Endothelial cell of umbilical vein (primary cell): ENCODE measurements around the gene KDM7A. TPM values are rescaled to one million over a fixed set of nuclear protein-coding genes. Genes with fewer than 3 reads are reported as not detected.

Source experiments
- BruUV-seq: library from RNA; stranded (reverse); fragments of 400-500 nt; replicated peaks from 2 replicates; lab custom pipeline; 2021; lab: Mats Ljungman, UMichigan
- CTCF ChIA-PET: fragments of 300-600, 350-600 bp; sonication (Branson Sonifier 250); formaldehyde crosslinking; loops from one replicate; lab custom pipeline; 2021; ENCODE audit warnings: antibody characterized with exemption, inconsistent platforms; lab: Charles Lee
- POLR2A ChIA-PET: fragments of 300-600, 350-600 bp; sonication (Branson Sonifier 250); formaldehyde crosslinking; loops from one replicate; lab custom pipeline; 2021; ENCODE audit warnings: antibody characterized with exemption, inconsistent platforms; lab: Charles Lee
- DNase-seq: peaks from one replicate; pipeline ENCODE4 v3.0.0-alpha.2; 2011; ENCODE audit warnings: low read depth, low spot score
- FAIRE-seq: peaks from 2 replicates; lab custom pipeline; 2011; peaks lifted over from hg19 to GRCh38; lab: Jason Lieb, UNC
- H2AFZ ChIP-seq: 2 replicates; pipeline ENCODE4 v1.6.0; 2012; ENCODE audit warnings: low read depth, low read length, control low read depth, inconsistent platforms
- H3K27ac ChIP-seq: 2 replicates; pipeline ENCODE4 v1.5.1; 2011; ENCODE audit warnings: low read depth, mild to moderate bottlenecking, control low read depth, low read length, moderate library complexity; ENCODE audit not compliant: insufficient read depth
- H3K27me3 ChIP-seq, 2 experiments: 2 replicates each; pipeline versions ENCODE4 v1.6.0 to v1.6.1; 2011; ENCODE audit warnings: low read length in 2 of 2, mixed read lengths in 1 of 2; ENCODE audit not compliant: control insufficient read depth in 2 of 2, insufficient read depth in 2 of 2
- H3K36me3 ChIP-seq, 2 experiments: 2 replicates in 1 of 2; 3 replicates in 1 of 2; pipeline ENCODE4 v1.5.1; 2011; ENCODE audit warnings: low read length in 2 of 2, mild to moderate bottlenecking in 1 of 2, moderate library complexity in 1 of 2; ENCODE audit not compliant: control insufficient read depth in 2 of 2, insufficient read depth in 2 of 2; ENCODE audit errors: extremely low read depth in 1 of 2
- H3K4me1 ChIP-seq: 3 replicates; pipeline ENCODE4 v1.5.1; 2011; ENCODE audit warnings: mild to moderate bottlenecking, low read length; ENCODE audit not compliant: control insufficient read depth, insufficient read depth; ENCODE audit errors: extremely low read depth
- H3K4me2 ChIP-seq: 2 replicates; pipeline ENCODE4 v1.6.1; 2011; ENCODE audit warnings: low read length, control low read depth, mixed read lengths; ENCODE audit not compliant: insufficient read depth
- H3K4me3 ChIP-seq, 3 experiments: fragments of 200-600 bp in 1 of 3; sonication (generic), shearing (Covaris generic) in 1 of 3; replicated peaks in 1 of 3; 2 replicates each; pipeline ENCODE4 v1.5.1; 2011 to 2016; ENCODE audit warnings: control low read depth in 3 of 3, low read length in 3 of 3, mild to moderate bottlenecking in 2 of 3, inconsistent platforms in 1 of 3, low read depth in 1 of 3, moderate library complexity in 1 of 3; ENCODE audit not compliant: insufficient read depth in 1 of 3
- H3K79me2 ChIP-seq: 2 replicates; pipeline ENCODE4 v1.6.0; 2012; ENCODE audit warnings: low read length, inconsistent platforms; ENCODE audit not compliant: control insufficient read depth, insufficient read depth
- H3K9ac ChIP-seq: replicated peaks from 2 replicates; pipeline ENCODE3; 2011; ENCODE audit warnings: low read length, control low read depth; ENCODE audit not compliant: insufficient read depth; ENCODE audit errors: extremely low read depth
- H3K9me1 ChIP-seq: replicated peaks from 3 replicates; pipeline ENCODE4 v1.6.0; 2011; ENCODE audit warnings: mild to moderate bottlenecking, low read length; ENCODE audit not compliant: control insufficient read depth, insufficient read depth; ENCODE audit errors: extremely low read depth
- H3K9me3 ChIP-seq: replicated peaks from 2 replicates; pipeline ENCODE4 v1.5.1; 2012; ENCODE audit warnings: low read length, inconsistent platforms; ENCODE audit not compliant: control insufficient read depth, insufficient read depth
- H4K20me1 ChIP-seq: replicated peaks from 2 replicates; pipeline ENCODE3; 2011; ENCODE audit warnings: mild to moderate bottlenecking, low read length; ENCODE audit not compliant: control insufficient read depth, insufficient read depth; ENCODE audit errors: extremely low read depth
- CTCF ChIP-seq, 2 donors: IDR thresholded peaks; 1 replicate in 1 of 2; 2 replicates in 1 of 2; pipeline ENCODE4 v1.5.1; 2011; ENCODE audit warnings: low read length in 2 of 2, mild to moderate bottlenecking in 2 of 2, moderate library complexity in 2 of 2, control low read depth in 1 of 2, inconsistent platforms in 1 of 2, low read depth in 1 of 2; ENCODE audit not compliant: insufficient read depth in 1 of 2; ENCODE audit errors: extremely low read depth in 1 of 2
- EZH2 ChIP-seq: IDR thresholded peaks from 2 replicates; pipeline ENCODE4 v1.6.1; 2012; ENCODE audit warnings: borderline replicate concordance, low read depth, mild to moderate bottlenecking, moderate library complexity, low read length, inconsistent platforms; ENCODE audit not compliant: severe bottlenecking
- FOS ChIP-seq: IDR thresholded peaks from 2 replicates; pipeline ENCODE4 v1.6.1; 2011; ENCODE audit warnings: mild to moderate bottlenecking, low read length, moderate library complexity, borderline replicate concordance; ENCODE audit not compliant: insufficient read depth
- GATA2 ChIP-seq: IDR thresholded peaks from 2 replicates; pipeline ENCODE4 v1.7.0; 2011; ENCODE audit warnings: low read depth, mild to moderate bottlenecking, moderate library complexity, mixed read lengths, low read length; ENCODE audit not compliant: insufficient read length, insufficient read depth
- JUN ChIP-seq: IDR thresholded peaks from 2 replicates; pipeline ENCODE4 v1.6.1; 2011; ENCODE audit warnings: borderline replicate concordance, low read depth; ENCODE audit not compliant: insufficient read length, insufficient read depth
- MAX ChIP-seq: IDR thresholded peaks from 2 replicates; pipeline ENCODE4 v1.6.1; 2011; ENCODE audit not compliant: insufficient read depth, insufficient read length
- MYC ChIP-seq: IDR thresholded peaks from one replicate; pipeline ENCODE4 v1.6.1; 2011; ENCODE audit warnings: mild to moderate bottlenecking, low read depth, low read length
- POLR2A ChIP-seq: IDR thresholded peaks from 2 replicates; pipeline ENCODE4 v1.6.1; 2012; ENCODE audit warnings: low read depth, mild to moderate bottlenecking, control low read depth, low read length
- POLR2AphosphoS5 ChIP-seq: IDR thresholded peaks from 2 replicates; pipeline ENCODE4 v1.6.1; 2012; ENCODE audit warnings: low read depth, mild to moderate bottlenecking, control low read depth, low read length, moderate library complexity; ENCODE audit not compliant: insufficient read depth
- dilution Hi-C: fragments of 300-500 bp; cut with MboI; formaldehyde crosslinking; loops from one replicate; pipeline ENCODE4 v1.15.0; 2019; ENCODE audit warnings: low sequenced_read_pairs; ENCODE audit not compliant: extremely low pct_ligation_motif_present
- intact Hi-C: fragments of 100-400 bp; cut with micrococcal nuclease; formaldehyde crosslinking; loops from one replicate; pipeline ENCODE4 v1.10.0; 2022
- polyA plus RNA-seq, 4 experiments: library from polyadenylated mRNA; depleted of rRNA in 3 of 4; stranded (reverse) in 3 of 4; unstranded in 1 of 4; fragments of >200 nt; gene quantifications; 2 replicates each; pipeline versions ENCODE4 v1.2.1 to v1.2.3, GENCODE V29; 2011 to 2012; ENCODE audit warnings: missing spikeins in 1 of 4
- total RNA-seq: library from RNA; stranded (reverse); gene quantifications from 2 replicates; pipeline ENCODE4 v1.2.3, GENCODE V29; 2021

KDM7A gene
- total and polyA plus RNA-seq, 2 donors (not counting 3 experiments of a cell fraction or from before 2014, with no cell fraction given): 2.4 to 7.3 TPM

- H3K9ac ChIP-seq: peak overlapping the region; percentile 56
- FAIRE-seq (peak; percentile 86), DNase-seq (peak; percentile 88)
- H4K20me1 ChIP-seq: no peaks in the 10 kb centered on the region
- no peaks in the 10 kb centered on the region for H3K9me1 ChIP-seq
- H3K4me3 ChIP-seq: no peak overlapping the region
- BruUV-seq: TSS peak; percentile 19
- peak overlapping the region; percentile 6 for H2AFZ ChIP-seq
- peaks cover 7 to 8% of the 10 kb centered on the region in 2 experiments for H3K36me3 ChIP-seq
- ChIA-PET POLR2A (interaction anchor here (1.3 kb wide), 1 partner anchor 11 kb away, joined by 5 read pairs; no protein-coding TSS in a partner anchor), CTCF (interaction anchor here (2.5 kb wide), 1 partner anchor 10 kb away, joined by 6 read pairs; no protein-coding TSS in a partner anchor)
- H3K27ac ChIP-seq: peak overlapping the region; percentile 72
- H3K27me3 ChIP-seq: no peaks in the 10 kb centered on the region
- intact Hi-C loops (loop anchor here (1.0 to 10.0 kb wide), 4 partner anchors 10 to 1625 kb away; no protein-coding TSS in a partner anchor), dilution Hi-C loops (no loop called here)
- TF ChIP-seq CTCF (IDR thresholded peaks at IDR 0.05; ENCODE audit: extremely low read depth in 1 of 2, insufficient read depth in 1 of 2, low read depth in 1 of 2, low read length in 2 of 2): no peak
- no peak for TF ChIP-seq EZH2
- TF ChIP-seq MAX: no peak
- no peak for TF ChIP-seq MYC
- TF ChIP-seq JUN: peak; percentile 72
- TF ChIP-seq POLR2A: no peak
- TF ChIP-seq GATA2: peak; percentile 23
- TF ChIP-seq FOS: peak; percentile 86
- TF ChIP-seq POLR2AphosphoS5: peak; percentile 49
- H3K9me3 ChIP-seq: no peaks in the 10 kb centered on the region
- no peaks in the 10 kb centered on the region for H3K79me2 ChIP-seq
- H3K4me1 ChIP-seq: peaks cover 24% of the 10 kb centered on the region
- H3K4me2 ChIP-seq: peak overlapping the region; percentile 60
Measured at GRCh38 chr7:140049339-140050024, 127.3 kb downstream of the KDM7A start.
